22Rv1 (cell line): ENCODE measurements around the gene BCR.

ENCODE experiments used
- H3K27ac ChIP-seq: fragments of 450-650 bp; 2 replicates; pipeline ENCODE4 v1.5.1; 2017
- CTCF ChIP-seq: fragments of 450-650 bp; IDR thresholded peaks from 2 replicates; pipeline ENCODE4 v1.5.1; 2017; ENCODE audit warnings: mild to moderate bottlenecking
- ZFX ChIP-seq: fragments of 450-650 bp; IDR thresholded peaks from 2 replicates; pipeline ENCODE4 v1.6.1; 2017; ENCODE audit warnings: antibody characterized with exemption, borderline replicate concordance

Gene BCR

GRCh38 chr22:23282089-23282501, 101.8 kb downstream of the BCR start:
- peak; percentile 63 for TF ChIP-seq CTCF
- no peak for TF ChIP-seq ZFX

DNA sequence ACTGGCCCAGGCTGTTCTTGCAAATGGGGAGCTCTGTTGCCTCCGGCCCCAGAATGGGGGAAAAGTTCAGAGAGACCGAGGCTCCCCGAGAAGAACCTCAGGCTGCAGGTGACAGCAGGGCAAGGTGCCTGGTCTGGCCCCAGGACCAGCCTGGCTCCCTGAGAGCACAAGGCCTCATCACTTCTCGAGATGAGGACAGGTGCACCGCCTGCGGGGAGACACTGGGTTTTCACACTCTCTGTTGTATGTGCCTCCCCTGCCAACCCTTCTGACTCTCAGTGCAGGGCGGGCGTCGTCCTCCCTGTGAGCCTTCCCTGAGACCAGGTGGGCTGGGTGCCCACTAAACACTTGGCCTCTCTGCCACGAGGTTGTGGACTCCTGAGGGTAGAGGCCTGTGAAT, 102.2 kb downstream of the BCR start:
- no peak overlapping the region for H3K27ac ChIP-seq
- TF ChIP-seq CTCF: no peak
- no peak for TF ChIP-seq ZFX

More at GRCh38 chr22:23282089-23282501, 101.8 kb downstream of the BCR start:
- H3K27ac ChIP-seq: no peak overlapping the region

- no peak overlapping the region for H3K27ac ChIP-seq
- TF ChIP-seq ZFX: no peak
- no peak for TF ChIP-seq CTCF
Observed at GRCh38 chr22:23282986-23283385, 102.7 kb downstream of the BCR start.

- H3K27ac ChIP-seq: no peak overlapping the region
- TF ChIP-seq CTCF (no peak), ZFX (no peak)
Observed at GRCh38 chr22:23283591-23284503, 103.5 kb downstream of the BCR start.

DNA sequence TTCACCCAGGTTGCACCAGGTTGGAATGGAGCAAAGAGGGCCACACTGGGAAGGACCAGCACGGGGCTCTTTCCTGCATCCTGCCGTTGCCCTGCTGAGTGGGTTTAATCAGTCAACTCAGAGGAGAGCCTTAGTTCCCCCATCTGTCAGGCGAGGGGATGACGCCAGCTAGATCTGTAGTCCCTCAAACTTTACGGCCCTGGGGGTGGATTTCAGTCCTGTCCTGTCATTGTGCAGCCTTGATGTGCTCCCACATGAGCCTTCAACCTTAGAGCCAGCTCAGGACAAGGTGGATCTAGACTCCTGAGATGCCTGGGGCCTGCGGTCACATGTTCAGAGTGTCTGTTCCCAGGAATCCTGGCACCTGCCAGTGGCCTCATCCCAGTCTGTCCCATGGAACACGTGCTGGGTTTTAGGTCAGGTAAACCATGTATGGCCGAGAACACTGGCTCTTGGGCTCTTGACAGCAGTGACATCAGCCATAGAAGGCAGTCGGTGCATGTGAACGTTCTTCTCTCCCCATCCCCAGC, 104.3 kb downstream of the BCR start:
- TF ChIP-seq ZFX: no peak
- TF ChIP-seq CTCF: no peak
- no peak overlapping the region for H3K27ac ChIP-seq

DNA sequence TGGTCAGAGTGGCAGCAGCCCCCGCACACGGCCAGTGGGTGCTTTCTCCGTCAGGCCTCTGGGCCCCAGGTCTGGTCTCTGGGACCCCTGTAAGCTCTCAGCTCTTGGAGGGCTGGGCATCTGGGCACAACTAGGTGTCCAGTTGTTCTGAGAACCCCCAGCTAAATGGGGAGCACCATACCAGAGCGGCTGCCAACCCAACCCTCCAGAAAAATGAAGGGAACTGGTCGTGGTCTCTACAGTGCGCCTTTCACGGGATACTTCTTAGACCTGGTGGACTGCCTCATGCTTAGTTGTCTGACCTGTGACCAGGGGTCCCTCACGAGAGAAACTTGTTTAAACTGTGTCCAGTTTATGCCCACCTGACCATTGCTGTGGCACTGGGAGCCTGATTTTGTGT, 104.9 kb downstream of the BCR start:
- no peak overlapping the region for H3K27ac ChIP-seq
- no peak for TF ChIP-seq ZFX
- TF ChIP-seq CTCF: no peak

GRCh38 chr22:23285734-23286133, 105.4 kb downstream of the BCR start:
- no peak overlapping the region for H3K27ac ChIP-seq
- TF ChIP-seq ZFX: no peak
- no peak for TF ChIP-seq CTCF
